HG03354 (cell line): ENCODE results near the gene ELMO3.

Source experiments
- ATAC-seq: cut with Tn5 transposase; IDR thresholded peaks from one replicate; pipeline ENCODE4 v1.9.1; 2021; ENCODE audit warnings: mild to moderate bottlenecking; ENCODE audit not compliant: unreplicated experiment, poor library complexity, severe bottlenecking

ELMO3 gene

GRCh38 chr16:67179421-67180080 lies 19.4 kb upstream of the ELMO3 start:
- no peak for ATAC-seq

- no peak for ATAC-seq
Observed at GRCh38 chr16:67180166-67180565, 18.8 kb upstream of the ELMO3 start.

GRCh38 chr16:67181346-67181745 lies 17.6 kb upstream of the ELMO3 start:
- ATAC-seq, result no peak

GRCh38 chr16:67182288-67182687 lies 16.6 kb upstream of the ELMO3 start:
- ATAC-seq, result no peak

GRCh38 chr16:67183284-67183626 lies 15.7 kb upstream of the ELMO3 start:
- no peak for ATAC-seq

- ATAC-seq, result peak; percentile 94
Observed at GRCh38 chr16:67183627-67184452, 15.1 kb upstream of the ELMO3 start, which contains the start of gene MATCAP1. Gene MATCAP1, minus strand, starts transcription at chr16:67183963. Its CDS starts 3,353 bp downstream, at chr16:67180610.

- no peak for ATAC-seq
Observed at GRCh38 chr16:67184453-67184994, 14.4 kb upstream of the ELMO3 start.

GRCh38 chr16:67184995-67185650 lies 13.8 kb upstream of the ELMO3 start:
- ATAC-seq, result peak; percentile 27

GRCh38 chr16:67185651-67186134 lies 13.2 kb upstream of the ELMO3 start:
- no peak for ATAC-seq

GRCh38 chr16:67186550-67186950 lies 12.4 kb upstream of the ELMO3 start:
- ATAC-seq, result no peak

- ATAC-seq, result no peak
Observed at GRCh38 chr16:67187175-67187890, 11.6 kb upstream of the ELMO3 start.

GRCh38 chr16:67188323-67188722 lies 10.6 kb upstream of the ELMO3 start:
- no peak for ATAC-seq

GRCh38 chr16:67188798-67189197 lies 10.1 kb upstream of the ELMO3 start:
- no peak for ATAC-seq

GRCh38 chr16:67190041-67190440 lies 8.9 kb upstream of the ELMO3 start, which contains the start of gene EXOC3L1:
Gene EXOC3L1, minus strand, starts transcription at chr16:67190136. Its CDS starts 460 bp downstream, at chr16:67189676.
- ATAC-seq, result no peak

- ATAC-seq, result no peak
Observed at GRCh38 chr16:67190448-67191399, 8.2 kb upstream of the ELMO3 start.

- no peak for ATAC-seq
Observed at GRCh38 chr16:67191411-67191994, 7.4 kb upstream of the ELMO3 start.

- peak; percentile 94 for ATAC-seq
Observed at GRCh38 chr16:67191995-67192681, 6.8 kb upstream of the ELMO3 start, which contains the start of gene E2F4. Gene E2F4, plus strand, starts transcription at chr16:67192155. Its CDS starts 73 bp downstream, at chr16:67192228.
